IPS DF 4.7 (cell line): Measurements from ENCODE around the gene TMEM9.
A peak's percentile ranks its signal among the peaks of the same experiment; 100 is the strongest.

Experiments used
- DNase-seq: peaks from one replicate; pipeline ENCODE4 v3.0.0-alpha.2; 2013; ENCODE audit warnings: low spot score; ENCODE audit errors: extremely low read depth

The TMEM9 gene

GRCh38 chr1:201109651-201110050, 44.6 kb downstream of the TMEM9 start:
- DNase-seq: no peak

DNA sequence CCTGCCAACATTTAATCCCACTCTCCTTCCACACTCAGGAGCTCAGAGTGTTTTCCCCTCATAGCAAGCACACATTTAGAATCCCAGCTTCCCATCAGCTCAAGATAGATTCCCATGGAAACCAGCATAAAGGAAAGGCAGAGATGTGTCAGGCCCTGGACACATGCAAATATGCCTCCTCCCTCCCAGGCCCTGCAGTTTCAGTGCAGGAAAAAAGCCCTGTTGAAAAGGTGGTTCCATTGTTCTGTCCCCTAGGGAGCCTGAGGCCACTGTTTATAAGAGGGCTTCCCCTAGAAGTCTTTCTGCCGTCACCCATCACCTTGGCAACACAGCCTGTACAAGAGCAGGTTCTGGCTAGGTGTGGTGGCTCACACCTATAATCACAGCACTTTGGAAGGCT, 45.7 kb downstream of the TMEM9 start:
- DNase-seq: no peak

DNA sequence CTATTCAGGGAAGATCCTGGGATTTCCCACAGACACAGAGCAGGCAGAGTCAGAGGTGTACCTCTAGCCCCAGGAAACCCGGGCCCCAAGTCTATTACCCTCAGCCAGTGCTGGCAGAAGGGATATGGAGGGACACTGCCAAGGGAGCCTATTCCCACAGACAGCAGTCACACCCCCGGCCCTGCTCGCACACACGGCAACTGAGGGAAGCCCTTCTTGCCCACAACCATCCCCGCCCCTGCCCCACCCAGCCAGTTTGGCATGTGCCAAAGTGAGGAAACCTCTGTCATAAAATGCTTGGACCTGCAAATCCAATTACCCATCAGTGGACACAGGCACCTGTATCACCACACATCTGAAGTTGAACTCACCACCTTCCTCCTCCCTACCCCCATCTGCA, 48.6 kb downstream of the TMEM9 start:
- no peak for DNase-seq

DNA sequence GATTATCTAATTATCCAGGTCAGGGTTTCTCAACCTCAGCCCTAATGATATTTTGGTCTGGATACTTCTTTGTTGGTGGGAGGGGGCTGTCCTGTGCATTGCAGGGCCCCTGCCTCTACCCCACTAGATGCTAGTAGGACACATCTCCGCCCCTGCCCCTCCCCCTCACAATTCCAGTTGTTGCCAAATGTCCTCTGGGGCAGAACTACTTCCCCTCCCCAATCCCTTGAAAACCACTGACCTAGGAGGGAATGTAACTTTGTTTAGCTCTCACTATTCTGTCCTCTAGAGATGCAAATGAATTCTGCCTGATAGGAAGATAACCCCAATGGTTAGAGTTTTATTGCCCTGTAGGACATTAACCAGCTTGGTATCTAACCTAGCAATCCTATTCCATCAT, 50.1 kb downstream of the TMEM9 start:
- no peak for DNase-seq

DNA sequence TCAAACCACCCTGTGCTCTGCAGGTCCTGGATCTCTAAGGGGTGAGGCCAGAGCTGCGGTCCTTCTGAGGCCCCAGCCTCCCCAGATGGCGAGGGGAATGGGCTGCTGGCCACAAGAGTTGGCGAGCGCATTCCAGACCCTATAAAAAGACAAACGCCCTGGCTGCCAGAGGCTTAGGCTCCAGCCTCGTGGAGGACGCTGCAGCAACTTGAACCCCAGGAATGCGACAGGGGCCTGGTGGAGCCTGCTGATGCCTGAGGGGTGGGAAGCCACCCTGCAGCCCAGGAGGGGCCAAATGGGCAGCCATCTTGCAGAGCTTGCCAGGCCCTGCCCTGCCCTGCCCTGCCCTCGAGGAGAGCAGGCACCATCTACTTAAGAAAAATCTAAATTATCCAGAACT, 50.6 kb downstream of the TMEM9 start:
- no peak for DNase-seq

GRCh38 chr1:201100169-201100930, 53.9 kb downstream of the TMEM9 start:
- no peak for DNase-seq

GRCh38 chr1:201098992-201099677, 55.1 kb downstream of the TMEM9 start:
- no peak for DNase-seq

GRCh38 chr1:201096977-201097856, 57.1 kb downstream of the TMEM9 start:
- DNase-seq: no peak

GRCh38 chr1:201096041-201096461, 58.2 kb downstream of the TMEM9 start:
- DNase-seq: no peak

GRCh38 chr1:201095581-201095980, 58.7 kb downstream of the TMEM9 start:
- DNase-seq: no peak

DNA sequence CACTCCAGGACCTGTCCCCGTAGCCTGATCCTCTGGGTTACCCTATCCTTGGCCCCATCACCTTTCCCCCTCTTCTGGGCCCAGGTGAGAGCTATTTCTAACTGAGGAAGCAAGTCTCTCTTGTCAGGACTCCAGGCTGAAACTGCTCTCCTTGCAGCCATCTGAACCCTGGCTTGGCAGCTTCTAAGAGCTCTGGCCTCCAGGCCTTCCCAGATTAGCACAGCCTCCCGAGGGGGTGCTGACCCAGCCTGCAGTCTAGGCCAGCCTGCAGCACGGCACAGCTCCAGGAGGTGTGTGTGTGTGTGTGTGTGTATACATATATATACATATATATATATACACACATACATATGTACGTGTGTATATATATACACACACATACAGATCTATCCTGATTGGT, 59.4 kb downstream of the TMEM9 start:
- DNase-seq: no peak

GRCh38 chr1:201093962-201094361, 60.3 kb downstream of the TMEM9 start:
- DNase-seq: no peak

DNA sequence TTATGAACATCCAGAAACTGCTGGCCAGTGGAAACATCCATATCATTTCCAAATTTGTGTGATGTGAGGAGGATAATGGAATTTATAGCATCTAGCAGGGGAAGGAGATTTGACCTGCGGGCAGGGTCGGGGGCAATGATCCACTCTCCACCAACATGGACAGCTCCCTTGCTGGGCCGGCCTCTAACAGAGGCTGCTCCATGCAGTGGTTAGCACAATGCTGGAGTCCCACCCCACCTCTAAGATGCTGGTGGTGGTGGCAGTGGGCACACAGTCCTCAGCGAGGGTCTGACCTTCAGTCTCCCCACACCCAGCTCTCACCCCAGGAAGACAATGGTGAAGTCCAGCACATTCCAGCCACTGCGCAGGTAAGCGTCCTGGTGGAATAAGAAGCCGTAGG, 60.7 kb downstream of the TMEM9 start:
- no peak for DNase-seq

DNA sequence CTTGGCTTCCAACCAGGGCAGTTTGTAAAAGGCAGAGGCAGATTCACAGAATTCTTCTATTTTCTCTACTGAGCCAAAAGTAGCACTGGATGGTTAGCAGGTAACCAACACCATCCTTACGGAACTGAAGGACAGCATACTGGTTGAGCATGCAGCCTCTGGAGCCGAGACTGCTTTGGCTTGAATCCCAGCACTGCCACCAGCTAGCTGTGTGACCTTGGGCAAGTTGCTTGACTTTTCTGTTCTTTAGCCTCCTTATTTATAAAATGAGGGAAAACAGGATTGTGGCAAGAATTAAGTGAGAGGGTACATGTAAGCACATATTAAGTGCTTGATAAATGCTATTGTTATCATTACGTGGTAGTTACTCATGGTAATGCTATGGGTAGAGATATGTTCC, 61.5 kb downstream of the TMEM9 start:
- DNase-seq: no peak

DNA sequence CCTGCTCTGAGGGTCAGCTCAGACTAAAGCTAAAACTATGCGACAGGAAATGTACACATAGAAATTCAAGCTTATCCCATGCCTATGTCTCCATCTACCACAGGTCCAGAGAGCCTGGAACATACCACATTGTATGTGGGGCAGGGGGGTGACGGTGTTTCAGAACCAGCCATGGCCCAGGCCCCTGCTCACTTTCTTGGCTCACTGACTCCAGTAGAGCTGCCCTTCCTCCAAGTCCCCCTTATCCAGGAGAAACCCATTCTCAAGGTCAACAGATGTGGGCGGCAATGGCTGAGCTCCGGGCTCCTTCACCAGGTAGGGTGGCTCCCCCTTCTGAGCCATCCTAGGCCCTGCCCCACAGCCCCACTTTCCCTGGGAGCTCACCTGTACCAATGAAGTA, 63.0 kb downstream of the TMEM9 start:
- no peak for DNase-seq

- DNase-seq: no peak
Observed at GRCh38 chr1:201090541-201090940, 63.7 kb downstream of the TMEM9 start.

DNA sequence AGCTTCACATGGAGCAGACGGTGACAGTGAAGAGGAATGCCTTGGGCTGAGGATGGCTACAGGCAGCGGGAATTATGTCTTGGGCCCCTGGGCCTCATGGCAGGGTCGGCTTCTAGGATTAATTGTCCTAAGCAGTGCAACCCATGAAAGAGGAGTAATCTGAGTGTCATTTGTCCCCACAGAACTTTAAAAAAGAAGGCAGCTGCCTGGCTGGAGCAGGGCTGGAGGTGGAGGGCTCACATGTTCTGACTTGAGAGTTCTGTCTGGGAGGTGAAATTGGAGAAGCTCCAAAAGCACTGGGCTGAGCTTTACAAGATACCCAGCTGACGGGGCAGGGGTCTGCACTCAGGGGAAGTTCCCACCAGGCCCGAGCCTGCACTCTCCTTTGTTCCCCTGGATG, 64.7 kb downstream of the TMEM9 start:
- no peak for DNase-seq

GRCh38 chr1:201088901-201089525, 65.3 kb downstream of the TMEM9 start:
- DNase-seq: no peak

- DNase-seq: no peak
Observed at GRCh38 chr1:201088395-201088794, 65.9 kb downstream of the TMEM9 start.

DNA sequence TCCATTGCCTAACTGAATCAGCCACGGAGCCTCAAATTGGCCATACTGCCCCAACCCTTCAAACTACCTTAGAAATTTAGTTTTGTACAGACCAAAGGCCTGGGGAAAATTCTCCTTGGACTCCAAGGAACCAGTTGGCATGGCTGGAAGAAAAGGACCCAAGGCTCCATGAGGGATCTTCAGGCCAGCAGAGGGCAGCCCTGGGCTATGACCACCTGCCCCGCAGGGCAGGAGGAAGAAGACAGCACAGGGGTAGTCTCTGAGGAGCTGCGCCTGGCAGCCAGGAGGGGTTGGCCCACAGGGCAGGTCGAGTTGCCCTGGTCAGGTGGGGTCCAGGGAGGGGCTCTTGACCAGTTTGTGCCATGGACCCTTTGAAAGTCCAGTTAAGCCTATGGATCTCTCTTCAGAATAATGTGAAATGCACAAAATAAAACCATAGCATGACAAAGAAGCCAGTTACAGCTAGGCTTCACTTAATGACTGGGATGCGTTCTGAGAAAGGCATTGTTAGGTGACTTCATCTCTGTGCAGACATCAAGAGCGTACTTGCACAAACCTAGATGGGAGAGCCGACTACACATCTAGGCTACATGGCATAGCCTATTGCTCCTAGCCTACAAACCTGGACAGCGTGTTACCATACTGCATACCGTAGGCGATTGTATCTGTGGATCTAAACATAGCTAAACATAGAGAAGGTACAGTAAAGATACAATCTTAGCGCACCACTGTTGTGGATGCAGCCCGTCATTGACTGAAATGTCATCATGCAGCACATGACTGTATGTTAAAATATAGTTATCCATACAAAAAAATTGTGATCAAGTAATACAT, 68.2 kb downstream of the TMEM9 start:
- DNase-seq: peak; percentile 36
